HepG2 (cell line): ENCODE measurements around the gene GPR25. TPM values are rescaled to one million over a fixed set of nuclear protein-coding genes. Genes with fewer than 3 reads are reported as not detected.

Experiments used
- ATAC-seq: fragments of 200-7000 bp; cut with Tn5 transposase; 3 replicates; pipeline ENCODE4 v1.9.1; 2020; ENCODE audit warnings: mild to moderate bottlenecking, moderate library complexity
- BruUV-seq: library from RNA; stranded (reverse); fragments of 400-500 nt; replicated peaks from 2 replicates; lab custom pipeline; 2021; lab: Mats Ljungman, UMichigan
- CTCF ChIA-PET: fragments of 300-600 bp; formaldehyde crosslinking; extraction: SDS; loops from one replicate; lab custom pipeline; 2021; ENCODE audit warnings: low total read pairs, inconsistent platforms, low intra/inter-chr PET ratio; lab: Yijun Ruan, JAX
- POLR2A ChIA-PET: fragments of 350-600 bp; sonication (Branson Sonifier 250); formaldehyde crosslinking; loops from one replicate; lab custom pipeline; 2020; ENCODE audit warnings: antibody characterized with exemption, inconsistent platforms; lab: Yijun Ruan, JAX
- DNase-seq: peaks from one replicate; pipeline ENCODE4 v3.0.0-alpha.2; 2015; ENCODE audit warnings: low spot score
- FAIRE-seq: peaks from 3 replicates; lab custom pipeline; 2011; peaks lifted over from hg19 to GRCh38; lab: Jason Lieb, UNC
- H2AFZ ChIP-seq: one replicate; pipeline ENCODE4 v1.6.1; 2011; ENCODE audit warnings: low read length, inconsistent platforms
- H3K27ac ChIP-seq: fragments of 300-600 bp; 3 replicates; pipeline ENCODE4 v1.8.0; 2011; ENCODE audit warnings: mixed run types, mild to moderate bottlenecking, mixed read lengths, low read length, inconsistent platforms; ENCODE audit not compliant: insufficient read depth; ENCODE audit errors: extremely low read length
- H3K27me3 ChIP-seq, 2 experiments: fragments of 200-600 bp in 1 of 2; 2 replicates in 1 of 2; 3 replicates in 1 of 2; pipeline versions ENCODE4 v1.6.0 to v1.8.0; 2011; ENCODE audit warnings: low read length in 2 of 2, mild to moderate bottlenecking in 2 of 2, moderate library complexity in 2 of 2, inconsistent platforms in 1 of 2; ENCODE audit not compliant: insufficient read depth in 2 of 2, control insufficient read depth in 1 of 2
- H3K36me3 ChIP-seq, 2 experiments: fragments of 200-600 bp in 1 of 2; replicated peaks in 1 of 2; 2 replicates in 1 of 2; 3 replicates in 1 of 2; pipeline versions ENCODE4 v1.5.1 to v1.8.0; 2011; ENCODE audit warnings: low read length in 2 of 2, inconsistent platforms in 1 of 2; ENCODE audit not compliant: insufficient read depth in 2 of 2, control insufficient read depth in 1 of 2
- H3K4me1 ChIP-seq: 2 replicates; pipeline ENCODE4 v1.5.1; 2012; ENCODE audit warnings: low read length, inconsistent platforms; ENCODE audit not compliant: insufficient read depth
- H3K4me2 ChIP-seq: 2 replicates; pipeline ENCODE4 v1.6.0; 2011; ENCODE audit warnings: low read depth, low read length, inconsistent platforms
- H3K4me3 ChIP-seq, 3 experiments: fragments of 200-600 bp in 1 of 3; sonication (generic), shearing (Covaris generic) in 1 of 3; replicated peaks in 1 of 3; 2 replicates each; pipeline ENCODE4 v1.5.1; 2011 to 2016; ENCODE audit warnings: low read length in 3 of 3, inconsistent platforms in 2 of 3, low read depth in 2 of 3, mild to moderate bottlenecking in 2 of 3, control low read depth in 1 of 3, mixed read lengths in 1 of 3; ENCODE audit not compliant: insufficient read depth in 1 of 3
- H3K79me2 ChIP-seq: one replicate; pipeline ENCODE4 v1.6.1; 2011; ENCODE audit warnings: low read length, inconsistent platforms; ENCODE audit not compliant: insufficient read depth
- H3K9ac ChIP-seq: 2 replicates; pipeline ENCODE4 v1.6.0; 2011; ENCODE audit warnings: mild to moderate bottlenecking, low read depth, low read length, inconsistent platforms; ENCODE audit not compliant: insufficient read depth
- H3K9me3 ChIP-seq: 2 replicates; pipeline ENCODE4 v1.5.1; 2012; ENCODE audit warnings: mild to moderate bottlenecking, low read length
- H4K20me1 ChIP-seq: 2 replicates; pipeline ENCODE4 v1.6.0; 2011; ENCODE audit warnings: inconsistent platforms, mild to moderate bottlenecking, low read length, moderate library complexity; ENCODE audit not compliant: insufficient read depth
- HNRNPH1 ChIP-seq: fragments of 200-400 bp; formaldehyde crosslinking; optimal IDR thresholded peaks from 2 replicates; pipeline ENCODE3; 2017; ENCODE audit warnings: mild to moderate bottlenecking, low read depth, low read length
- MTA3 ChIP-seq: sonication (generic); formaldehyde crosslinking; IDR thresholded peaks from 2 replicates; pipeline ENCODE4 v1.4.0; 2020; ENCODE audit warnings: missing genetic modification reagents
- POLR2AphosphoS2 ChIP-seq: IDR thresholded peaks from 2 replicates; pipeline ENCODE4 v1.6.1; 2011; ENCODE audit warnings: low read depth, low read length, improper control_type of control experiment
- POLR2G ChIP-seq: fragments of 200-400 bp; formaldehyde crosslinking; IDR thresholded peaks from 2 replicates; pipeline ENCODE4 v1.6.1; 2018; ENCODE audit warnings: mild to moderate bottlenecking, low read depth, low read length, moderate library complexity
- RXRA ChIP-seq: sonication (generic); formaldehyde crosslinking; IDR thresholded peaks from 2 replicates; pipeline ENCODE4 v1.5.1; 2020; ENCODE audit warnings: missing genetic modification reagents
- UBTF ChIP-seq: sonication (generic); formaldehyde crosslinking; IDR thresholded peaks from 2 replicates; pipeline ENCODE4 v1.4.0; 2020; ENCODE audit warnings: mild to moderate bottlenecking, missing genetic modification reagents
- XBP1 ChIP-seq: sonication (generic); formaldehyde crosslinking; IDR thresholded peaks from 2 replicates; pipeline ENCODE4 v1.5.0; 2020; ENCODE audit warnings: missing genetic modification reagents
- ZFX ChIP-seq: sonication (generic); formaldehyde crosslinking; IDR thresholded peaks from 2 replicates; pipeline ENCODE4 v1.4.0; 2020; ENCODE audit warnings: mild to moderate bottlenecking, low read depth, missing genetic modification reagents, moderate library complexity
- ZNF335 ChIP-seq: sonication (generic); formaldehyde crosslinking; IDR thresholded peaks from 2 replicates; pipeline ENCODE4 v1.4.0; 2020; ENCODE audit warnings: missing genetic modification reagents
- WGBS: methylation state at CpG from one replicate; pipeline ENCODE4 v1.1.6; 2017; ENCODE audit warnings: low lambda C conversion rate; 5-methylcytosine and 5-hydroxymethylcytosine counted together
- in situ Hi-C: cut with HindIII; loops from 2 replicates; pipeline ENCODE4 v1.10.0; 2017; ENCODE audit warnings: low pct_unique_long_range_greater_than_20kb; ENCODE audit not compliant: extremely low pct_ligation_motif_present
- intact Hi-C: fragments of 100-400 bp; cut with micrococcal nuclease; formaldehyde crosslinking; loops from one replicate; pipeline ENCODE4 v1.10.0; 2022; ENCODE audit not compliant: unreplicated experiment
- polyA plus RNA-seq, 8 experiments: library from polyadenylated mRNA; depleted of rRNA in 3 of 8; stranded (reverse) in 7 of 8; unstranded in 1 of 8; fragments of >200 nt; fragmentation: Illumina TruSeq in 4 of 8; extraction: Trizol in 4 of 8; gene quantifications; 2 replicates each; pipeline versions ENCODE4 v1.2.1 to v1.2.3, GENCODE V29; 2011 to 2016; ENCODE audit warnings: low read depth in 4 of 8, missing spikeins in 1 of 8, mixed read lengths in 1 of 8; ENCODE audit not compliant: insufficient read depth in 1 of 8
- total RNA-seq, 5 experiments: library from RNA; depleted of rRNA; stranded (reverse); fragments of >200 nt; fragmentation: Illumina TruSeq; extraction: Trizol; gene quantifications; 2 replicates each; pipeline ENCODE4 v1.2.3, GENCODE V29; 2016; ENCODE audit warnings: low read depth in 1 of 5

The GPR25 gene
- total and polyA plus RNA-seq, 2 of the 13 experiments (the other 11 are each of a cell fraction or from before 2014, with no cell fraction given), result not detected

GRCh38 chr1:200895443-200895789 lies 22.6 kb downstream of the GPR25 start:
- no peak overlapping the region for H2AFZ ChIP-seq
- in situ Hi-C loops (no loop called here), intact Hi-C loops (loop anchor here (1.0 to 10.0 kb wide), 2 partner anchors 10 to 219 kb away; partner anchors contain the start of gene CACNA1S)
- TF ChIP-seq XBP1 (CRISPR knock-in tag) (no peak), POLR2AphosphoS2 (no peak), UBTF (CRISPR knock-in tag) (0 out of 2 replicates have a peak, but pooled peaks have one; percentile 5), RXRA (CRISPR knock-in tag) (0 out of 2 replicates have a peak, but pooled peaks have one; percentile 4), POLR2G (peak; percentile 43; the same call in 1 of the 2 replicates), ZNF335 (CRISPR knock-in tag) (no peak), ZFX (CRISPR knock-in tag) (peak; percentile 18), MTA3 (no peak), HNRNPH1 (no peak)
- no peak for DNase-seq
- peak overlapping the region; percentile 79 for H3K27ac ChIP-seq
- peaks cover 0 to 3% of the 10 kb centered on the region in 2 experiments; a peak in 2 of 5 replicates for H3K36me3 ChIP-seq
- no peak for ATAC-seq
- ChIA-PET POLR2A (interaction anchor here (0.6 to 4.6 kb wide), 7 partner anchors 10 to 128 kb away, joined by 3 to 129 read pairs (median 3); no protein-coding TSS in a partner anchor), CTCF (no interaction called here)
- peak overlapping the region; percentile 76 for H3K9ac ChIP-seq
- peaks cover 19% of the 10 kb centered on the region for H3K79me2 ChIP-seq
- WGBS, result 4% methylated on average over 6 of the region's 8 CpGs
- peaks cover 92% of the 10 kb centered on the region for H3K4me1 ChIP-seq
- no peaks in the 10 kb centered on the region for H3K9me3 ChIP-seq
- BruUV-seq, result no TSS peak
- no peaks in the 10 kb centered on the region for H3K27me3 ChIP-seq
- FAIRE-seq, result no peak
- H3K4me3 ChIP-seq, result peak overlapping the region; percentile 52 to 76 (median 61)
- peak overlapping the region; percentile 87 for H3K4me2 ChIP-seq
- H4K20me1 ChIP-seq, result no peaks in the 10 kb centered on the region
